PC-9 (cell line): ENCODE results near the gene PHPT1.

Source experiments
- CTCF ChIP-seq: fragments of 200-600 bp; sonication (generic); conservative IDR thresholded peaks from 2 replicates; pipeline ENCODE4 v1.6.1; 2017; ENCODE audit warnings: mixed run types, antibody characterized with exemption, mild to moderate bottlenecking, moderate library complexity
- EZH2 ChIP-seq: fragments of 200-600 bp; sonication (generic); IDR thresholded peaks from 2 replicates; pipeline ENCODE4 v1.8.0; 2017; ENCODE audit warnings: antibody characterized with exemption, low read depth

GRCh38 chr9:136840877-136841645 lies 8.1 kb upstream of the PHPT1 start:
- TF ChIP-seq EZH2 (no peak), CTCF (no peak)
